OCI-LY7 (cell line): ENCODE data around the gene IGSF22. TPM values are rescaled to one million over a fixed set of nuclear protein-coding genes. Genes with fewer than 3 reads are reported as not detected.
A peak's percentile ranks its signal among the peaks of the same experiment; 100 is the strongest.

Experiments used
- BruUV-seq: library from RNA; stranded (reverse); fragments of 400-500 nt; replicated peaks from 2 replicates; lab custom pipeline; 2021; lab: Mats Ljungman, UMichigan
- CTCF ChIA-PET: fragments of 300-600 bp; sonication (Branson Sonifier 250); formaldehyde crosslinking; loops from one replicate; lab custom pipeline; 2022; ENCODE audit warnings: antibody characterized with exemption; ENCODE audit not compliant: unreplicated experiment; lab: Charles Lee
- POLR2A ChIA-PET: fragments of 300-600 bp; sonication (Branson Sonifier 250); formaldehyde crosslinking; loops from one replicate; lab custom pipeline; 2022; ENCODE audit warnings: antibody characterized with exemption; lab: Charles Lee
- DNase-seq: peaks from one replicate; pipeline ENCODE4 v3.0.0-alpha.2; 2015; ENCODE audit warnings: low spot score
- H2AFZ ChIP-seq: fragments of 200-600 bp; sonication (generic), shearing (Covaris generic); 2 replicates; pipeline ENCODE4 v1.6.1; 2014; ENCODE audit warnings: mild to moderate bottlenecking, antibody characterized with exemption, low read length, moderate library complexity
- H3K27ac ChIP-seq: fragments of 200-600 bp; sonication (generic); 2 replicates; pipeline ENCODE4 v1.5.1; 2014; ENCODE audit warnings: mixed run types, low read depth, mild to moderate bottlenecking, moderate library complexity, low read length, inconsistent platforms; ENCODE audit not compliant: poor library complexity, severe bottlenecking
- H3K36me3 ChIP-seq: fragments of 200-600 bp; sonication (generic); 2 replicates; pipeline ENCODE4 v1.6.1; 2014; ENCODE audit warnings: mild to moderate bottlenecking, antibody characterized with exemption, low read length, moderate library complexity, mixed read lengths; ENCODE audit not compliant: insufficient read depth
- H3K4me1 ChIP-seq: fragments of 200-600 bp; sonication (generic); 2 replicates; pipeline ENCODE4 v1.5.1; 2014; ENCODE audit warnings: mild to moderate bottlenecking, low read length; ENCODE audit not compliant: insufficient read depth, poor library complexity, severe bottlenecking
- H3K4me2 ChIP-seq: fragments of 200-600 bp; sonication (generic); 2 replicates; pipeline ENCODE4 v1.6.1; 2014; ENCODE audit warnings: mild to moderate bottlenecking, low read length
- H3K4me3 ChIP-seq: fragments of 200-600 bp; sonication (generic); 2 replicates; pipeline ENCODE4 v1.5.1; 2014; ENCODE audit warnings: mild to moderate bottlenecking, low read depth, low read length; ENCODE audit not compliant: poor library complexity, severe bottlenecking
- H3K79me2 ChIP-seq: fragments of 200-600 bp; sonication (generic); 2 replicates; pipeline ENCODE4 v1.6.1; 2016; ENCODE audit warnings: low read depth, mild to moderate bottlenecking, low read length, moderate library complexity, mixed read lengths; ENCODE audit not compliant: insufficient read depth
- H3K9me2 ChIP-seq: fragments of 200-600 bp; sonication (generic); 2 replicates; pipeline ENCODE4 v1.6.1; 2016; ENCODE audit warnings: mild to moderate bottlenecking, low read length, mixed read lengths; ENCODE audit not compliant: insufficient read depth
- H3K9me3 ChIP-seq: fragments of 200-600 bp; sonication (generic); 2 replicates; pipeline ENCODE4 v1.6.1; 2014; ENCODE audit warnings: mild to moderate bottlenecking, mixed run types, low read length, mixed read lengths
- H4K20me1 ChIP-seq: fragments of 200-600 bp; sonication (generic); 2 replicates; pipeline ENCODE4 v1.6.1; 2014; ENCODE audit warnings: mild to moderate bottlenecking, antibody characterized with exemption, low read length, moderate library complexity, mixed read lengths; ENCODE audit not compliant: insufficient read depth
- EZH2phosphoT487 ChIP-seq: fragments of 200-600 bp; sonication (generic); IDR thresholded peaks from 2 replicates; pipeline ENCODE4 v1.6.1; 2018; ENCODE audit warnings: low read depth, borderline replicate concordance, mild to moderate bottlenecking, mixed run types, antibody characterized with exemption, low read length, moderate library complexity, mixed read lengths
- intact Hi-C: fragments of 100-400 bp; cut with micrococcal nuclease; formaldehyde crosslinking; loops from one replicate; pipeline ENCODE4 v1.10.0; 2022; ENCODE audit not compliant: unreplicated experiment
- total RNA-seq, 2 experiments: library from RNA; depleted of rRNA in 1 of 2; stranded (reverse); fragments of >200 nt in 1 of 2; shearing (Covaris generic) in 1 of 2; gene quantifications; 2 replicates each; pipeline ENCODE4 v1.2.3, GENCODE V29; 2014 to 2022
- TF ChIP-seq, protein P1 (sequence below): fragments of 200-600 bp; sonication (generic); conservative IDR thresholded peaks from 2 replicates; pipeline ENCODE4 v1.5.1; 2014; ENCODE audit warnings: mild to moderate bottlenecking, antibody characterized with exemption, low read length, moderate library complexity, mixed read lengths

The IGSF22 gene
- total RNA-seq, 2 experiments from 2014 or later: not detected

GRCh38 chr11:18741783-18742182 is 15.8 kb upstream of the IGSF22 start:
- Histone ChIP-seq H2AFZ (no peak overlapping the region), H3K36me3 (no peaks in the 10 kb centered on the region), H3K9me2 (no peaks in the 10 kb centered on the region), H3K27ac (no peak overlapping the region), H4K20me1 (no peaks in the 10 kb centered on the region), H3K79me2 (no peaks in the 10 kb centered on the region), H3K4me2 (no peak overlapping the region), H3K4me1 (no peaks in the 10 kb centered on the region), H3K9me3 (no peaks in the 10 kb centered on the region), H3K4me3 (no peak overlapping the region)
- no TSS peak for BruUV-seq
- TF ChIP-seq, protein P1, sequence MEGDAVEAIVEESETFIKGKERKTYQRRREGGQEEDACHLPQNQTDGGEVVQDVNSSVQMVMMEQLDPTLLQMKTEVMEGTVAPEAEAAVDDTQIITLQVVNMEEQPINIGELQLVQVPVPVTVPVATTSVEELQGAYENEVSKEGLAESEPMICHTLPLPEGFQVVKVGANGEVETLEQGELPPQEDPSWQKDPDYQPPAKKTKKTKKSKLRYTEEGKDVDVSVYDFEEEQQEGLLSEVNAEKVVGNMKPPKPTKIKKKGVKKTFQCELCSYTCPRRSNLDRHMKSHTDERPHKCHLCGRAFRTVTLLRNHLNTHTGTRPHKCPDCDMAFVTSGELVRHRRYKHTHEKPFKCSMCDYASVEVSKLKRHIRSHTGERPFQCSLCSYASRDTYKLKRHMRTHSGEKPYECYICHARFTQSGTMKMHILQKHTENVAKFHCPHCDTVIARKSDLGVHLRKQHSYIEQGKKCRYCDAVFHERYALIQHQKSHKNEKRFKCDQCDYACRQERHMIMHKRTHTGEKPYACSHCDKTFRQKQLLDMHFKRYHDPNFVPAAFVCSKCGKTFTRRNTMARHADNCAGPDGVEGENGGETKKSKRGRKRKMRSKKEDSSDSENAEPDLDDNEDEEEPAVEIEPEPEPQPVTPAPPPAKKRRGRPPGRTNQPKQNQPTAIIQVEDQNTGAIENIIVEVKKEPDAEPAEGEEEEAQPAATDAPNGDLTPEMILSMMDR: peak; percentile 49
- no peak for TF ChIP-seq EZH2phosphoT487
- DNase-seq: peak; percentile 8
- POLR2A ChIA-PET: no interaction called here
- intact Hi-C loops: no loop called here
- CTCF ChIA-PET: no interaction called here

DNA sequence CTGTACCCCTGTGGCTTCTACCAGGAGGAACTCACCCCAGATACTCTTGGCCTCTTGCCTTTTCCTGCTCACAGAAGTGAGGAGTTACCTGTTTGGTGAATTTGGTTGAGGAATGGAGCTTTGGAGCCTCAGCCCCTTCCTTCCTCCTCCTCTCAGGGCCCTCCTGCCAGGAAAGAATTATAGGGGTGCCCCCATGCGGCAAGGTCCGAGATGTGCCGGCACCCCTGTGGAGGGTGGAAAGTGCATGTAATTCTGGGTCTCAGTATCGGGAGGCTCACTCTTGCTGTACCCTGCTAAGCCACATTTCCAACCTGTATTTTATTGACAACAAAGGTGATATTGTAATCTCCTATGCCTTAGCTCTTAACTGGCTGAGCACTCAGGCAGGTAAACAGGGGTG is 13.7 kb upstream of the IGSF22 start:
- ChIA-PET POLR2A (no interaction called here), CTCF (interaction anchor here (0.5 kb wide), 1 partner anchor 38 kb away, joined by 4 read pairs; no protein-coding TSS in a partner anchor)
- intact Hi-C loops: no loop called here
- TF ChIP-seq, protein P1: no peak
- no peak for TF ChIP-seq EZH2phosphoT487
- Histone ChIP-seq H2AFZ (no peak overlapping the region), H3K4me3 (no peak overlapping the region), H3K4me1 (no peaks in the 10 kb centered on the region), H3K36me3 (no peaks in the 10 kb centered on the region), H3K27ac (no peak overlapping the region), H4K20me1 (no peaks in the 10 kb centered on the region), H3K4me2 (no peak overlapping the region), H3K9me2 (no peaks in the 10 kb centered on the region), H3K9me3 (no peaks in the 10 kb centered on the region), H3K79me2 (no peaks in the 10 kb centered on the region)
- DNase-seq: no peak
- no TSS peak for BruUV-seq

- H3K9me3 ChIP-seq: no peaks in the 10 kb centered on the region
- intact Hi-C loops: no loop called here
- H3K27ac ChIP-seq: no peak overlapping the region
- H3K36me3 ChIP-seq: no peaks in the 10 kb centered on the region
- ChIA-PET POLR2A (interaction anchor here (0.5 to 0.6 kb wide), 2 partner anchors 424 to 1221 kb away, joined by 3 to 4 read pairs; no protein-coding TSS in a partner anchor), CTCF (no interaction called here)
- no peak for TF ChIP-seq EZH2phosphoT487
- TF ChIP-seq, protein P1: no peak
- no peaks in the 10 kb centered on the region for H3K9me2 ChIP-seq
- no peak for DNase-seq
- no peaks in the 10 kb centered on the region for H4K20me1 ChIP-seq
- H3K4me3 ChIP-seq: no peak overlapping the region
- H3K4me2 ChIP-seq: no peak overlapping the region
- no peaks in the 10 kb centered on the region for H3K79me2 ChIP-seq
- no peak overlapping the region for H2AFZ ChIP-seq
- H3K4me1 ChIP-seq: no peaks in the 10 kb centered on the region
- BruUV-seq: no TSS peak
Observed at GRCh38 chr11:18737642-18738041, 11.7 kb upstream of the IGSF22 start.
